MM.1S (cell line): ENCODE measurements around the gene MTA3.

Experiments
- DNase-seq: peaks from one replicate; pipeline ENCODE4 v3.0.0-alpha.2; 2015
- H2AFZ ChIP-seq: fragments of 300-600 bp; sonication (generic); 2 replicates; pipeline ENCODE4 v1.6.0; 2016; ENCODE audit warnings: antibody characterized with exemption, low read length
- H3F3A ChIP-seq: fragments of 300-600 bp; sonication (generic); 2 replicates; pipeline ENCODE4 v1.6.1; 2016; ENCODE audit warnings: mild to moderate bottlenecking, antibody characterized with exemption, low read length, moderate library complexity, mixed read lengths; ENCODE audit not compliant: insufficient read depth
- H3K27ac ChIP-seq: fragments of 300-600 bp; sonication (generic); 2 replicates; pipeline ENCODE4 v1.5.1; 2016; ENCODE audit warnings: mild to moderate bottlenecking, low read length
- H3K27me3 ChIP-seq: fragments of 300-600 bp; sonication (generic); replicated peaks from 2 replicates; pipeline ENCODE4 v1.6.0; 2016; ENCODE audit warnings: low read length; ENCODE audit not compliant: insufficient read depth
- H3K36me3 ChIP-seq: fragments of 300-600 bp; sonication (generic); replicated peaks from 2 replicates; pipeline ENCODE4 v1.6.1; 2016; ENCODE audit warnings: mild to moderate bottlenecking, low read length, mixed read lengths; ENCODE audit not compliant: insufficient read depth
- H3K4me1 ChIP-seq: fragments of 300-600 bp; sonication (generic); 2 replicates; pipeline ENCODE4 v1.6.1; 2016; ENCODE audit warnings: low read length, mixed read lengths
- H3K4me2 ChIP-seq: fragments of 300-600 bp; sonication (generic); 2 replicates; pipeline ENCODE4 v1.6.0; 2016; ENCODE audit warnings: low read depth, low read length
- H3K4me3 ChIP-seq: fragments of 300-600 bp; sonication (generic); 2 replicates; pipeline ENCODE4 v1.5.1; 2016; ENCODE audit warnings: low read length, mixed read lengths
- H3K79me2 ChIP-seq: fragments of 300-600 bp; sonication (generic); 2 replicates; pipeline ENCODE4 v1.6.1; 2016; ENCODE audit warnings: mixed run types, low read length, mixed read lengths
- H3K9ac ChIP-seq: fragments of 300-600 bp; sonication (generic); 2 replicates; pipeline ENCODE4 v1.6.1; 2016; ENCODE audit warnings: low read length, mixed read lengths
- H3K9me2 ChIP-seq: fragments of 300-600 bp; sonication (generic); replicated peaks from 2 replicates; pipeline ENCODE4 v1.6.1; 2016; ENCODE audit warnings: mild to moderate bottlenecking, low read length, mixed read lengths; ENCODE audit not compliant: insufficient read depth
- H3K9me3 ChIP-seq: fragments of 300-600 bp; sonication (generic); replicated peaks from 2 replicates; pipeline ENCODE4 v1.6.1; 2016; ENCODE audit warnings: mild to moderate bottlenecking, low read length, mixed read lengths; ENCODE audit not compliant: insufficient read depth
- H4K20me1 ChIP-seq: fragments of 300-600 bp; sonication (generic); 2 replicates; pipeline ENCODE4 v1.6.1; 2016; ENCODE audit warnings: mild to moderate bottlenecking, low read length, moderate library complexity, mixed read lengths; ENCODE audit not compliant: insufficient read depth
- CTCF ChIP-seq: fragments of 300-600 bp; sonication (generic); IDR thresholded peaks from 2 replicates; pipeline ENCODE4 v1.5.1; 2016; ENCODE audit warnings: antibody characterized with exemption, low read length, mixed read lengths
- EZH2 ChIP-seq: fragments of 300-600 bp; sonication (generic); optimal IDR thresholded peaks from 2 replicates; pipeline ENCODE3; 2017; ENCODE audit warnings: low read depth, mild to moderate bottlenecking, antibody characterized with exemption, low read length, mixed read lengths
- EZH2phosphoT487 ChIP-seq: fragments of 300-600 bp; sonication (generic); IDR thresholded peaks from 2 replicates; pipeline ENCODE4 v1.6.1; 2018; ENCODE audit warnings: antibody characterized with exemption, low read length

Gene MTA3

GRCh38 chr2:42713920-42714319, 145.5 kb downstream of the MTA3 start:
- no peaks in the 10 kb centered on the region for H3K9me3 ChIP-seq
- no peak overlapping the region for H3K27ac ChIP-seq
- no peaks in the 10 kb centered on the region for H3K9me2 ChIP-seq
- no peak overlapping the region for H3K9ac ChIP-seq
- H3K36me3 ChIP-seq = no peaks in the 10 kb centered on the region
- H2AFZ ChIP-seq = no peak overlapping the region
- H3K27me3 ChIP-seq = no peaks in the 10 kb centered on the region
- H3K4me1 ChIP-seq = no peaks in the 10 kb centered on the region
- TF ChIP-seq EZH2phosphoT487 (no peak), EZH2 (no peak), CTCF (no peak)
- no peak overlapping the region for H3K4me2 ChIP-seq
- no peaks in the 10 kb centered on the region for H4K20me1 ChIP-seq
- no peak overlapping the region for H3K4me3 ChIP-seq
- no peaks in the 10 kb centered on the region for H3K79me2 ChIP-seq
- H3F3A ChIP-seq = no peaks in the 10 kb centered on the region
- DNase-seq = no peak

- no peak for TF ChIP-seq EZH2
- no peak for TF ChIP-seq EZH2phosphoT487
- TF ChIP-seq CTCF = no peak
- DNase-seq = no peak
- H3K4me3 ChIP-seq = no peak overlapping the region
- H2AFZ ChIP-seq = no peak overlapping the region
- no peaks in the 10 kb centered on the region for H3K79me2 ChIP-seq
- H3F3A ChIP-seq = no peaks in the 10 kb centered on the region
- H3K9me3 ChIP-seq = no peaks in the 10 kb centered on the region
- no peak overlapping the region for H3K9ac ChIP-seq
- no peaks in the 10 kb centered on the region for H3K9me2 ChIP-seq
- no peak overlapping the region for H3K4me2 ChIP-seq
- H3K4me1 ChIP-seq = no peaks in the 10 kb centered on the region
- no peaks in the 10 kb centered on the region for H3K36me3 ChIP-seq
- H3K27me3 ChIP-seq = no peaks in the 10 kb centered on the region
- H3K27ac ChIP-seq = no peak overlapping the region
- H4K20me1 ChIP-seq = no peaks in the 10 kb centered on the region
Observed at GRCh38 chr2:42714686-42715085, 146.3 kb downstream of the MTA3 start.

GRCh38 chr2:42721898-42722297, 153.5 kb downstream of the MTA3 start:
- DNase-seq = no peak
- no peaks in the 10 kb centered on the region for H3K9me2 ChIP-seq
- no peaks in the 10 kb centered on the region for H3K36me3 ChIP-seq
- no peaks in the 10 kb centered on the region for H3K9me3 ChIP-seq
- TF ChIP-seq CTCF (no peak), EZH2 (no peak), EZH2phosphoT487 (no peak)
- H3K27ac ChIP-seq = no peak overlapping the region
- H4K20me1 ChIP-seq = no peaks in the 10 kb centered on the region
- no peaks in the 10 kb centered on the region for H3K79me2 ChIP-seq
- H3K27me3 ChIP-seq = no peaks in the 10 kb centered on the region
- H3K4me2 ChIP-seq = no peak overlapping the region
- H3K9ac ChIP-seq = no peak overlapping the region
- no peak overlapping the region for H2AFZ ChIP-seq
- H3K4me3 ChIP-seq = no peak overlapping the region
- no peaks in the 10 kb centered on the region for H3F3A ChIP-seq
- H3K4me1 ChIP-seq = no peaks in the 10 kb centered on the region
